NOMO-1 (cell line): Measurements from ENCODE around the gene PRCC.

Experiments used
- DNase-seq, 2 experiments: peaks; one replicate each; lab custom pipeline; 2025; ENCODE audit not compliant: unreplicated experiment in 2 of 2; lab: John Stamatoyannopoulos, UW

Gene PRCC

GRCh38 chr1:156811168-156811567 lies 43.8 kb downstream of the PRCC start:
- DNase-seq, result no peak

GRCh38 chr1:156812293-156812990 lies 45.1 kb downstream of the PRCC start:
- no peak for DNase-seq

GRCh38 chr1:156813298-156813697 lies 46.0 kb downstream of the PRCC start:
- DNase-seq, result no peak

- peak; percentile 53 to 54 for DNase-seq
Observed at GRCh38 chr1:156813750-156814570, 46.6 kb downstream of the PRCC start.

GRCh38 chr1:156814571-156815260 lies 47.4 kb downstream of the PRCC start:
- no peak for DNase-seq

GRCh38 chr1:156815307-156815826 lies 48.0 kb downstream of the PRCC start:
- DNase-seq, result no peak

GRCh38 chr1:156815961-156816422 lies 48.7 kb downstream of the PRCC start:
- DNase-seq, result no peak

GRCh38 chr1:156816561-156817328 lies 49.4 kb downstream of the PRCC start, which contains the start of gene SH2D2A:
SH2D2A (minus strand) TSS chr1:156816848; CDS start chr1:156816708, 140 bp downstream.
- peak; percentile 34 to 65 for DNase-seq

- no peak for DNase-seq
Observed at GRCh38 chr1:156821801-156822200, 54.5 kb downstream of the PRCC start.

- no peak for DNase-seq
Observed at GRCh38 chr1:156822680-156823079, 55.3 kb downstream of the PRCC start.

GRCh38 chr1:156823210-156823790 lies 56.0 kb downstream of the PRCC start:
- DNase-seq, result no peak

GRCh38 chr1:156826630-156827029 lies 59.3 kb downstream of the PRCC start:
- no peak for DNase-seq

GRCh38 chr1:156828400-156829124 lies 61.2 kb downstream of the PRCC start:
- DNase-seq, result no peak

- no peak for DNase-seq
Observed at GRCh38 chr1:156832434-156832833, 65.1 kb downstream of the PRCC start.

GRCh38 chr1:156833603-156834002 lies 66.3 kb downstream of the PRCC start:
- no peak for DNase-seq

- no peak for DNase-seq
Observed at GRCh38 chr1:156834322-156834721, 67.0 kb downstream of the PRCC start.

GRCh38 chr1:156836041-156836654 lies 68.8 kb downstream of the PRCC start:
- no peak for DNase-seq

- no peak for DNase-seq
Observed at GRCh38 chr1:156836892-156837291, 69.6 kb downstream of the PRCC start.

- no peak for DNase-seq
Observed at GRCh38 chr1:156838972-156839371, 71.6 kb downstream of the PRCC start.
